NB4 (cell line): ENCODE measurements around the gene ARHGAP11A.

Source experiments
- CTCF ChIP-seq: IDR thresholded peaks from one replicate; pipeline ENCODE4 v1.5.1; 2012; ENCODE audit warnings: low read depth, low read length
- MYC ChIP-seq: IDR thresholded peaks from 2 replicates; pipeline ENCODE4 v1.6.1; 2011; ENCODE audit warnings: low read depth, low read length

GRCh38 chr15:32659340-32660155 is 44.2 kb downstream of the ARHGAP11A start:
- TF ChIP-seq CTCF, result no peak
- no peak for TF ChIP-seq MYC
